ENCODE measurements around the gene TBC1D1. TPM values are rescaled to one million over a fixed set of nuclear protein-coding genes. Genes with fewer than 3 reads are reported as not detected.

The TBC1D1 gene
- total and polyA plus RNA-seq, 12 donors: 85.4 to 153 (median 106) TPM

- Histone ChIP-seq H3K27ac (peak overlapping the region in 2 of 10 donors; percentile 12 to 78), H3K36me3 (no peaks in the 10 kb centered on the region), H3K4me3 (no peak overlapping the region), H3K4me1 (peaks cover 2 to 60% (median 21%) of the 10 kb centered on the region in 9 donors), H3K9me3 (no peaks in the 10 kb centered on the region), H3K27me3 (no peaks in the 10 kb centered on the region)
- DNase-seq: no peak
- intact Hi-C loops (cut with DNase I): loop anchor here in 4 of 10 donors (2.0 to 10.0 kb wide), 4 partner anchors 107 to 369 kb away; no protein-coding TSS in a partner anchor
- no peak for TF ChIP-seq CTCF (IDR thresholded peaks at IDR 0.05)
- 80 to 90% methylated on average over 4 of the region's 4 CpGs for WGBS, 2 donors
- no peak for ATAC-seq
These were observed 283.1 kb downstream of the TBC1D1 start for GRCh38 chr4:38173935-38174518.

GRCh38 chr4:38174801-38175200 is 283.9 kb downstream of the TBC1D1 start:
- ATAC-seq: peak in 7 of 8 donors; percentile 32 to 57 (median 55)
- Histone ChIP-seq H3K4me3 (no peak overlapping the region), H3K9me3 (no peaks in the 10 kb centered on the region), H3K4me1 (peaks cover 2 to 68% (median 21%) of the 10 kb centered on the region in 9 donors), H3K36me3 (no peaks in the 10 kb centered on the region), H3K27ac (peak overlapping the region in 2 of 10 donors; percentile 12 to 79), H3K27me3 (no peaks in the 10 kb centered on the region)
- 58 to 65% methylated on average over 2 of the region's 2 CpGs for WGBS, 2 donors
- peak in 1 of 2 donors; percentile 28 for DNase-seq
- intact Hi-C loops (cut with DNase I): loop anchor here (5.0 to 10.0 kb wide), 6 partner anchors 108 to 608 kb away; partner anchors contain the start of gene TLR10 (in 2 of the 10)
- no peak for TF ChIP-seq CTCF (IDR thresholded peaks at IDR 0.05)

- TF ChIP-seq CTCF (IDR thresholded peaks at IDR 0.05): no peak
- intact Hi-C loops (cut with DNase I): loop anchor here in 9 of 10 donors (2.0 to 10.0 kb wide), 7 partner anchors 109 to 606 kb away; partner anchors contain the start of gene TLR10 (in 2 of the 9)
- ATAC-seq (no peak), DNase-seq (no peak)
- H3K36me3 ChIP-seq: no peaks in the 10 kb centered on the region
- H3K27ac ChIP-seq: peak overlapping the region in 6 of 10 donors; percentile 33 to 79 (median 60)
- no peak overlapping the region for H3K4me3 ChIP-seq
- WGBS, 2 donors: 94% methylated on average over 7 of the region's 7 CpGs
- peaks cover 2 to 68% (median 21%) of the 10 kb centered on the region in 9 donors for H3K4me1 ChIP-seq
- H3K27me3 ChIP-seq: no peaks in the 10 kb centered on the region
- no peaks in the 10 kb centered on the region for H3K9me3 ChIP-seq
These were observed 285.3 kb downstream of the TBC1D1 start for GRCh38 chr4:38176165-38176564.

GRCh38 chr4:38177035-38177546 is 286.2 kb downstream of the TBC1D1 start:
- no peaks in the 10 kb centered on the region for H3K9me3 ChIP-seq
- 48 to 65% methylated on average over 8 of the region's 8 CpGs for WGBS, 2 donors
- H3K4me3 ChIP-seq: no peak overlapping the region
- TF ChIP-seq CTCF (IDR thresholded peaks at IDR 0.05): no peak
- no peaks in the 10 kb centered on the region for H3K27me3 ChIP-seq
- peaks cover 2 to 68% (median 21%) of the 10 kb centered on the region in 9 donors for H3K4me1 ChIP-seq
- peak in 7 of 8 donors; percentile 29 to 63 (median 52) for ATAC-seq
- H3K27ac ChIP-seq: peak overlapping the region in 7 of 10 donors; percentile 32 to 79 (median 59)
- no peaks in the 10 kb centered on the region for H3K36me3 ChIP-seq
- intact Hi-C loops (cut with DNase I): loop anchor here in 9 of 10 donors (2.0 to 10.0 kb wide), 7 partner anchors 110 to 605 kb away; partner anchors contain the start of gene TLR10 (in 2 of the 9)
- peak in 1 of 2 donors; percentile 36 for DNase-seq
